Pancreas (tissue), 8 donors: Measurements from ENCODE around the gene BCL2. TPM values are rescaled to one million over a fixed set of nuclear protein-coding genes. Genes with fewer than 3 reads are reported as not detected.

Experiments
- polyA plus RNA-seq, 2 donors: library from polyadenylated mRNA; stranded (reverse); fragments of 200-250 nt; gene quantifications; one replicate each; pipeline ENCODE4 v1.2.3, GENCODE V29; 2013
- total RNA-seq, 6 donors: library from RNA; stranded (reverse); fragmentation: NEBNext Ultra II Directional in 4 of 6; extraction: Animal tissue kit (Norgen Biotek cat#: 25700) in 4 of 6; gene quantifications; one replicate each; pipeline versions ENCODE4 v1.2.1 to v1.2.4, GENCODE V29; 2021 to 2023
- donor health status: healthy with polysubstance abuse.
- donor health status: DM: no; HTN: no; CAD: no; lungs with moderate emphysema.
- donor health status: DM: no; HTN: no; CAD: no.
- donor health status: Bipolar disorder and iron deficiency.
- donor health status: DM: yes; HTN: yes; CAD: no.
- donor health status: DM: no; HTN: no; CAD: no.
- donor health status: DM: no; HTN: no; CAD: no.
- donor health status: DM: yes; HTN: yes; CAD: no.

BCL2 gene
- total and polyA plus RNA-seq, 8 donors: 1.9 to 9.0 (median 4.2) TPM

Other genes starting within 250 kb of the BCL2 start
- gene KDSR, start 47.4 kb upstream of the BCL2 start, total RNA-seq: 10 to 100 TPM; 18.0 to 37.2 (median 23.3) TPM
- gene KDSR, start 47.4 kb upstream of the BCL2 start, polyA plus RNA-seq: 10 to 100 TPM in 1 of 2 donors, 1 to 10 TPM in 1; 4.8 to 12.4 TPM
- 10 to 100 TPM; 19.0 to 37.2 (median 28.9) TPM for gene VPS4B, start 102.7 kb upstream of the BCL2 start, total RNA-seq
- 10 to 100 TPM in 1 of 2 donors, 1 to 10 TPM in 1; 4.8 to 12.1 TPM for gene VPS4B, start 102.7 kb upstream of the BCL2 start, polyA plus RNA-seq
- under 1 TPM in 1 of 6 donors, not detected in 5; 0.44 TPM for gene SERPINB5, start 157.2 kb upstream of the BCL2 start, total RNA-seq
- gene SERPINB5, start 157.2 kb upstream of the BCL2 start, polyA plus RNA-seq: not detected
- not detected for gene SERPINB12, start 222.6 kb upstream of the BCL2 start, total RNA-seq
- not detected for gene SERPINB12, start 222.6 kb upstream of the BCL2 start, polyA plus RNA-seq